ENCODE data around the gene BRICD5. TPM values are rescaled to one million over a fixed set of nuclear protein-coding genes. Genes with fewer than 3 reads are reported as not detected.
A peak's percentile ranks its signal among the peaks of the same experiment; 100 is the strongest.

Gene BRICD5
- total RNA-seq, 1 donor from 2014 or later: 32.0 TPM

- DNase-seq (ENCODE audit: low read depth, low spot score): no peak
- Mint-ChIP-seq H3K36me3 (ENCODE audit: low read depth) (no peaks in the 10 kb centered on the region), H3K4me1 (peaks cover 10% of the 10 kb centered on the region), H3K27ac (ENCODE audit: unreplicated experiment) (no peak overlapping the region), H3K9me3 (no peaks in the 10 kb centered on the region), H3K27me3 (ENCODE audit: low read depth) (peaks cover 30% of the 10 kb centered on the region), H3K4me3 (peak overlapping the region; percentile 27)
- no peak for TF ChIP-seq CTCF (conservative IDR thresholded peaks at IDR 0.05)
These were observed 10.3 kb downstream of the BRICD5 start for GRCh38 chr16:2200313-2200712.

- Mint-ChIP-seq H3K27me3 (ENCODE audit: low read depth) (peaks cover 33% of the 10 kb centered on the region), H3K36me3 (ENCODE audit: low read depth) (no peaks in the 10 kb centered on the region), H3K4me3 (peak overlapping the region; percentile 27), H3K4me1 (peaks cover 14% of the 10 kb centered on the region), H3K27ac (ENCODE audit: unreplicated experiment) (no peak overlapping the region), H3K9me3 (no peaks in the 10 kb centered on the region)
- no peak for DNase-seq (ENCODE audit: low read depth, low spot score)
- no peak for TF ChIP-seq CTCF (conservative IDR thresholded peaks at IDR 0.05)
These were observed 11.0 kb downstream of the BRICD5 start for GRCh38 chr16:2199621-2200139.

- Mint-ChIP-seq H3K9me3 (no peaks in the 10 kb centered on the region), H3K27ac (ENCODE audit: unreplicated experiment) (no peak overlapping the region), H3K4me3 (peak overlapping the region; percentile 81), H3K4me1 (peaks cover 10% of the 10 kb centered on the region), H3K27me3 (ENCODE audit: low read depth) (peaks cover 34% of the 10 kb centered on the region), H3K36me3 (ENCODE audit: low read depth) (no peaks in the 10 kb centered on the region)
- no peak for DNase-seq (ENCODE audit: low read depth, low spot score)
- TF ChIP-seq CTCF (conservative IDR thresholded peaks at IDR 0.05): no peak
These were observed 11.6 kb downstream of the BRICD5 start for GRCh38 chr16:2199095-2199494.

GRCh38 chr16:2198283-2198682 lies 12.4 kb downstream of the BRICD5 start:
- Mint-ChIP-seq H3K4me3 (peak overlapping the region; percentile 81), H3K9me3 (no peaks in the 10 kb centered on the region), H3K27me3 (ENCODE audit: low read depth) (peaks cover 31% of the 10 kb centered on the region), H3K36me3 (ENCODE audit: low read depth) (no peaks in the 10 kb centered on the region), H3K27ac (ENCODE audit: unreplicated experiment) (no peak overlapping the region), H3K4me1 (peaks cover 6% of the 10 kb centered on the region)
- DNase-seq (ENCODE audit: low read depth, low spot score): no peak
- TF ChIP-seq CTCF (conservative IDR thresholded peaks at IDR 0.05): no peak

- TF ChIP-seq CTCF (conservative IDR thresholded peaks at IDR 0.05): no peak
- DNase-seq (ENCODE audit: low read depth, low spot score): no peak
- Mint-ChIP-seq H3K27me3 (ENCODE audit: low read depth) (peaks cover 31% of the 10 kb centered on the region), H3K4me3 (peak overlapping the region; percentile 81), H3K36me3 (ENCODE audit: low read depth) (no peaks in the 10 kb centered on the region), H3K4me1 (peaks cover 6% of the 10 kb centered on the region), H3K9me3 (no peaks in the 10 kb centered on the region), H3K27ac (ENCODE audit: unreplicated experiment) (no peak overlapping the region)
These were observed 12.9 kb downstream of the BRICD5 start for GRCh38 chr16:2197765-2198164.

Measured in neural crest cell (in vitro differentiated cells).